T-helper 2 cell (primary cell): Measurements from ENCODE around the gene NDUFB2.

Experiments
- DNase-seq, 5 experiments: peaks; one replicate each; pipeline versions ENCODE4 v3.0.0 to v3.0.0-alpha.2; 2012 to 2022

Gene NDUFB2

DNA sequence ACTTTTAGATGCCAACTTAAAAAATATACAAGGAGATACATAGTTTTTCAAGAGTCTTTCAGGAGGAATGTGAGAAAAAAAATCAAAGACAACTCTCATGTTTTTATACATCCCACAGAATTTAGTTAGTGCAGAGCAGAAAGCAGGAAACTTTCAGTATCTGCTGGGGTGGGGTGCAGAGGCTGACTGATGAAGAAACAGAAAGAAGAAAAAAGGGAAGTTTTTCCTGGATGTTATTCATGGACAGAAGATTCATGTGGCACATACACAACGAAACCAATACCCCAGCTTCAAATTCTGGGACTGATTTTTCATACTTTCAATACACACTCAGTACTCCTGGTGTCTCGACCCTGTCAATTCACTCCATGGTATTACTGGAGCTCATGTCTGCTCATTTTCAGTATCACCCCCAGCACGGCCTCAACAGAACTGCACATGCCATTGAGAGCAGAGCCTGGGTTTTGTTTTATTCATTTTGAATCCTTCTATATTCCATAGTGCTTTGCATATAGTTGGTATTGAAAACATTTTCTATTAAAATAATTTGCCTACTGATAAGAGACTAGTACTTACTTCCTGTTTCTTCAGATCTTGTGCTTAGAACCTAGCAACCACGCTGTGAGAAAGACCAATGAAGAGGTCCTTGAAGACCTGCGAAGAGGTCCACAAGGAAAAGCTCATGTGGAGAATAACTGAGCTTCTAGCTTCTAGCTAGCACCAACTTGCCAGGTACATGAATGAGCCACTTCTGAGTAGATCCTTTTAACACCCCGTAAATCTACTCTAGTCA lies 49.0 kb downstream of the NDUFB2 start:
- DNase-seq: no peak

DNA sequence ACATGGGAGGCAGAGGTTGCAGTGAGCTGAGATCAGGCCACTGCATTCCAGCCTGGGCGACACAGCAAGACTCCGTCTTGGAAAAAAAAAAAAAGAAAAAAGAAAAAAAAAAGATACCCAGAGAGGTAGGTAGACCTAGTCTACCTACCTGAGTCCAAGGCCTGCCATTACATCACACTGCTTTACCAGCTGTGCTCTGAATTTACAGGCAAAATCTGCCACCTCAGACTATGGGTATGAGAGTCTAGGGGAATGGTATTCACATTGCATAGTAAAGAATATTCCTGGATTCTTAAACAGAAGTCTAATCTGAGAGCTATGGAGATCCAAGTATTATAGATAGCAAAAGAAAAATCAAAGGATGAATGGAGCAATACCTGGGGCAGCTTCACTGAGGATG lies 50.2 kb downstream of the NDUFB2 start:
- DNase-seq: no peak

DNA sequence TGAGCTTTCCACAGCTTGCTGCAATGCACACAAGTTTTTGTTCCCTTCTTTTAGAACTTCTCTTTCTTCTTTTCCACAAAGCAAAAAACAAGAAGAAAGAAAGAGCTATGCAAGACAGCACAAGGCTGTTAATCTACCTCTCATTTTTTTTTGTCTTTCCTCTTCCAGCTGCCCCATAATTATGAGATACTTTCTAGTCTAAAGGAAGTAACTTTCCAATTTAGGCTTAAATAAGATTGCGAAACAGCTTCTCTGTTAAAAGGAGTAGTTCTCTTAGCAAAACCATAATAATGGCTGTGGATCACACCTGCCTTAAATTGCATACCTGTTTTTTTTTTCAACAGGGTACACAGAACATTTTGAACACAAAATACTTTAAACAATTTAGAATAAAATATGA lies 56.0 kb downstream of the NDUFB2 start:
- no peak for DNase-seq

DNA sequence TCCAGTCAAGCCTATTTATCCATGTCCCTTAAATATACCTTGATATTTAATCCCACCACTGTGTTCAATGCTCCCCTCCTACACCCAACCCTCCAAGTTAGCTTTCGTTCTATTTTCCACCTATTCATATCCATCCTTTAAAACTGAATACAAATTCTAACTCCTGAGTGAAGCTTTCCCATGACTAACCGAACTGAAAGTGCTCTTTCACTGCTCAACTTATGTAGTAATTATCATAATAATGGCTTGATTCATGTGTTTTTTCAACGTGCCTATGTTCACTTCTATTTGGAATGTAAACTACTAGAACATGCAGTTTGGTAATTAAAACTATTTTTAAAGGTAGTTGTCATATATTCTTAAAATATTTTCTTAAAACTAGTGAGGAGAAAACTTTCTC lies 58.0 kb downstream of the NDUFB2 start:
- DNase-seq: no peak
